Keratinocyte (primary cell): ENCODE measurements around the gene FHOD1. TPM values are rescaled to one million over a fixed set of nuclear protein-coding genes. Genes with fewer than 3 reads are reported as not detected.

Experiments
- DNase-seq: peaks from one replicate; pipeline ENCODE4 v3.0.0-alpha.2; 2011; ENCODE audit warnings: low read depth, missing footprints, low spot score
- FAIRE-seq: peaks from 2 replicates; lab custom pipeline; 2011; peaks lifted over from hg19 to GRCh38; lab: Jason Lieb, UNC
- H2AFZ ChIP-seq: 2 replicates; pipeline ENCODE4 v1.6.0; 2012; ENCODE audit warnings: low read length, control low read depth, inconsistent platforms; ENCODE audit not compliant: control insufficient read depth
- H3K27ac ChIP-seq: 2 replicates; pipeline ENCODE4 v1.5.1; 2011; ENCODE audit warnings: low read length; ENCODE audit not compliant: control insufficient read depth, insufficient read depth
- H3K27me3 ChIP-seq: 3 replicates; pipeline ENCODE4 v1.6.0; 2011; ENCODE audit warnings: low read length; ENCODE audit not compliant: control insufficient read depth, insufficient read depth; ENCODE audit errors: extremely low read depth
- H3K36me3 ChIP-seq, 2 experiments: 2 replicates in 1 of 2; 3 replicates in 1 of 2; pipeline ENCODE4 v1.5.1; 2011; ENCODE audit warnings: low read length in 2 of 2, mild to moderate bottlenecking in 1 of 2; ENCODE audit not compliant: control insufficient read depth in 2 of 2, insufficient read depth in 2 of 2; ENCODE audit errors: extremely low read depth in 1 of 2
- H3K4me1 ChIP-seq: 3 replicates; pipeline ENCODE4 v1.5.1; 2011; ENCODE audit warnings: low read length; ENCODE audit not compliant: control insufficient read depth, insufficient read depth; ENCODE audit errors: extremely low read depth
- H3K4me2 ChIP-seq: 3 replicates; pipeline ENCODE4 v1.6.0; 2011; ENCODE audit warnings: low read depth, low read length; ENCODE audit not compliant: control insufficient read depth, insufficient read depth; ENCODE audit errors: extremely low read depth
- H3K4me3 ChIP-seq, 3 experiments: fragments of 200-600 bp in 1 of 3; sonication (generic) in 1 of 3; 2 replicates in 2 of 3; 3 replicates in 1 of 3; pipeline ENCODE4 v1.5.1; 2011 to 2016; ENCODE audit warnings: low read length in 3 of 3, mild to moderate bottlenecking in 3 of 3, control low read depth in 2 of 3, inconsistent platforms in 1 of 3, low read depth in 1 of 3, mixed read lengths in 1 of 3, mixed run types in 1 of 3, moderate library complexity in 1 of 3; ENCODE audit not compliant: control insufficient read depth in 2 of 3, insufficient read depth in 2 of 3; ENCODE audit errors: extremely low read depth in 1 of 3
- H3K79me2 ChIP-seq: 2 replicates; pipeline ENCODE4 v1.6.0; 2012; ENCODE audit warnings: low read length; ENCODE audit not compliant: control insufficient read depth, insufficient read depth
- H3K9ac ChIP-seq: 3 replicates; pipeline ENCODE4 v1.6.0; 2011; ENCODE audit warnings: low read length; ENCODE audit not compliant: control insufficient read depth, insufficient read depth; ENCODE audit errors: extremely low read depth
- H3K9me1 ChIP-seq: 3 replicates; pipeline ENCODE4 v1.6.0; 2011; ENCODE audit warnings: low read length; ENCODE audit not compliant: control insufficient read depth, insufficient read depth; ENCODE audit errors: extremely low read depth
- H3K9me3 ChIP-seq: 2 replicates; pipeline ENCODE4 v1.5.1; 2012; ENCODE audit warnings: low read depth, low read length; ENCODE audit not compliant: control insufficient read depth
- H4K20me1 ChIP-seq: 3 replicates; pipeline ENCODE4 v1.6.0; 2011; ENCODE audit warnings: low read length; ENCODE audit not compliant: control insufficient read depth, insufficient read depth; ENCODE audit errors: extremely low read depth
- CTCF ChIP-seq, 3 experiments: IDR thresholded peaks in 1 of 3; conservative IDR thresholded peaks in 1 of 3; optimal IDR thresholded peaks in 1 of 3; 2 replicates in 2 of 3; 3 replicates in 1 of 3; pipeline versions ENCODE3 to v1.5.1; 2011; ENCODE audit warnings: low read length in 3 of 3, mild to moderate bottlenecking in 3 of 3, moderate library complexity in 2 of 3, control low read depth in 1 of 3, inconsistent platforms in 1 of 3; ENCODE audit not compliant: insufficient read depth in 2 of 3; ENCODE audit errors: extremely low read depth in 1 of 3
- EZH2 ChIP-seq: IDR thresholded peaks from one replicate; pipeline ENCODE4 v1.6.1; 2012; ENCODE audit warnings: inconsistent platforms, mild to moderate bottlenecking, low read length, moderate library complexity
- dilution Hi-C: fragments of 300-500 bp; cut with MboI; formaldehyde crosslinking; loops from one replicate; pipeline ENCODE4 v1.7.0; 2020; ENCODE audit warnings: low sequenced_read_pairs; ENCODE audit not compliant: extremely low pct_ligation_motif_present
- polyA plus RNA-seq, 5 experiments: library from polyadenylated mRNA; depleted of rRNA in 3 of 5; stranded (reverse) in 3 of 5; stranded (forward) in 1 of 5; unstranded in 1 of 5; fragments of >200 nt; gene quantifications; 1 replicate in 1 of 5; 2 replicates in 3 of 5; 3 replicates in 1 of 5; pipeline versions ENCODE4 v1.2.1 to v1.2.3, GENCODE V29; 2011 to 2012; ENCODE audit warnings: missing spikeins in 2 of 5, low read depth in 1 of 5, low replicate concordance in 1 of 5

Gene FHOD1
- polyA plus RNA-seq, 1 donor (not counting 4 experiments of a cell fraction or from before 2014, with no cell fraction given), result 29.4 TPM

GRCh38 chr16:67252609-67253497 is 5.6 kb upstream of the FHOD1 start:
- H3K27me3 ChIP-seq, result peaks cover 18% of the 10 kb centered on the region
- H3K36me3 ChIP-seq, result no peaks in the 10 kb centered on the region
- peaks cover 8% of the 10 kb centered on the region for H3K4me1 ChIP-seq
- dilution Hi-C loops, result no loop called here
- FAIRE-seq (no peak), DNase-seq (no peak)
- H3K9me1 ChIP-seq, result no peaks in the 10 kb centered on the region
- H3K9ac ChIP-seq, result no peak overlapping the region
- no peaks in the 10 kb centered on the region for H4K20me1 ChIP-seq
- no peak overlapping the region for H2AFZ ChIP-seq
- no peak for TF ChIP-seq CTCF (optimal IDR thresholded peaks at IDR 0.05 in 1 of 3, IDR thresholded peaks at IDR 0.05 in 1 of 3, conservative IDR thresholded peaks at IDR 0.05 in 1 of 3; ENCODE audit: extremely low read depth in 1 of 3, insufficient read depth in 2 of 3, low read length in 3 of 3)
- H3K79me2 ChIP-seq, result no peaks in the 10 kb centered on the region
- no peak overlapping the region for H3K27ac ChIP-seq
- H3K4me3 ChIP-seq, result no peak overlapping the region
- no peaks in the 10 kb centered on the region for H3K9me3 ChIP-seq
- no peak overlapping the region for H3K4me2 ChIP-seq

- no peak for DNase-seq
Measured at GRCh38 chr16:67250045-67250327, 2.7 kb upstream of the FHOD1 start.

More at GRCh38 chr16:67250045-67250327, 2.7 kb upstream of the FHOD1 start:
- Histone ChIP-seq H3K9me3 (no peaks in the 10 kb centered on the region), H3K4me3 (no peak overlapping the region), H2AFZ (no peak overlapping the region), H4K20me1 (no peaks in the 10 kb centered on the region), H3K9me1 (no peaks in the 10 kb centered on the region), H3K4me1 (peaks cover 23% of the 10 kb centered on the region), H3K79me2 (peaks cover 2% of the 10 kb centered on the region), H3K9ac (no peak overlapping the region), H3K36me3 (no peaks in the 10 kb centered on the region), H3K4me2 (no peak overlapping the region), H3K27me3 (peaks cover 18% of the 10 kb centered on the region), H3K27ac (no peak overlapping the region)
- dilution Hi-C loops, result no loop called here
- TF ChIP-seq CTCF (optimal IDR thresholded peaks at IDR 0.05 in 1 of 3, IDR thresholded peaks at IDR 0.05 in 1 of 3, conservative IDR thresholded peaks at IDR 0.05 in 1 of 3; ENCODE audit: extremely low read depth in 1 of 3, insufficient read depth in 2 of 3, low read length in 3 of 3) (no peak), EZH2 (no peak)
- FAIRE-seq, result no peak
